Stimulated activated naive CD4-positive, alpha-beta T cell treated with Interleukin-2 at 50 U/mL for 16 hours (primary cell): ENCODE data around the gene MAGI2.
"Not testable (repeated sequence)": the region's sequence is repeated elsewhere in the genome, so short reads cannot be mapped to it uniquely, and the experiment has no call there.

Source experiments
- DNase-seq: peaks from one replicate; lab custom pipeline; 2025; lab: John Stamatoyannopoulos, UW

The MAGI2 gene

GRCh38 chr7:79451580-79451979 is 1.9 kb downstream of the MAGI2 start:
- DNase-seq: no peak

GRCh38 chr7:79442766-79443165 is 10.7 kb downstream of the MAGI2 start:
- not testable (repeated sequence) for DNase-seq

GRCh38 chr7:79436378-79436777 is 17.1 kb downstream of the MAGI2 start:
- no peak for DNase-seq

- DNase-seq: no peak
Measured at GRCh38 chr7:79434867-79435266, 18.6 kb downstream of the MAGI2 start.

- DNase-seq: no peak
Measured at GRCh38 chr7:79434098-79434497, 19.4 kb downstream of the MAGI2 start.

- DNase-seq: no peak
Measured at GRCh38 chr7:79430391-79430790, 23.1 kb downstream of the MAGI2 start.

- DNase-seq: no peak
Measured at GRCh38 chr7:79425665-79426064, 27.8 kb downstream of the MAGI2 start.

- no peak for DNase-seq
Measured at GRCh38 chr7:79421751-79422150, 31.7 kb downstream of the MAGI2 start.

- no peak for DNase-seq
Measured at GRCh38 chr7:79420464-79420863, 33.0 kb downstream of the MAGI2 start.

- no peak for DNase-seq
Measured at GRCh38 chr7:79414910-79415309, 38.6 kb downstream of the MAGI2 start.

GRCh38 chr7:79412915-79413314 is 40.6 kb downstream of the MAGI2 start:
- no peak for DNase-seq

- no peak for DNase-seq
Measured at GRCh38 chr7:79412438-79412837, 41.0 kb downstream of the MAGI2 start.

- no peak for DNase-seq
Measured at GRCh38 chr7:79410345-79410744, 43.1 kb downstream of the MAGI2 start.

GRCh38 chr7:79407351-79407750 is 46.1 kb downstream of the MAGI2 start:
- DNase-seq: no peak

- DNase-seq: no peak
Measured at GRCh38 chr7:79406371-79406770, 47.1 kb downstream of the MAGI2 start.

- DNase-seq: no peak
Measured at GRCh38 chr7:79405368-79405767, 48.1 kb downstream of the MAGI2 start.

GRCh38 chr7:79403879-79404278 is 49.6 kb downstream of the MAGI2 start:
- DNase-seq: no peak

GRCh38 chr7:79403451-79403850 is 50.0 kb downstream of the MAGI2 start:
- no peak for DNase-seq

- DNase-seq: no peak
Measured at GRCh38 chr7:79401254-79401653, 52.2 kb downstream of the MAGI2 start.

- no peak for DNase-seq
Measured at GRCh38 chr7:79400222-79400621, 53.2 kb downstream of the MAGI2 start.

- no peak for DNase-seq
Measured at GRCh38 chr7:79398138-79398749, 55.2 kb downstream of the MAGI2 start.

GRCh38 chr7:79386688-79387422 is 66.6 kb downstream of the MAGI2 start:
- DNase-seq: no peak

GRCh38 chr7:79381921-79382320 is 71.5 kb downstream of the MAGI2 start:
- no peak for DNase-seq

- no peak for DNase-seq
Measured at GRCh38 chr7:79377097-79377496, 76.4 kb downstream of the MAGI2 start.
